Measurements from ENCODE around the gene MT1H. TPM values are rescaled to one million over a fixed set of nuclear protein-coding genes. Genes with fewer than 3 reads are reported as not detected.
"Not testable (repeated sequence)": the region's sequence is repeated elsewhere in the genome, so short reads cannot be mapped to it uniquely, and the experiment has no call there.

Gene MT1H
- total RNA-seq, 5 donors from 2014 or later (not counting 1 experiment from before 2014, with no cell fraction given): 1.4 TPM; not detected in 4

DNA sequence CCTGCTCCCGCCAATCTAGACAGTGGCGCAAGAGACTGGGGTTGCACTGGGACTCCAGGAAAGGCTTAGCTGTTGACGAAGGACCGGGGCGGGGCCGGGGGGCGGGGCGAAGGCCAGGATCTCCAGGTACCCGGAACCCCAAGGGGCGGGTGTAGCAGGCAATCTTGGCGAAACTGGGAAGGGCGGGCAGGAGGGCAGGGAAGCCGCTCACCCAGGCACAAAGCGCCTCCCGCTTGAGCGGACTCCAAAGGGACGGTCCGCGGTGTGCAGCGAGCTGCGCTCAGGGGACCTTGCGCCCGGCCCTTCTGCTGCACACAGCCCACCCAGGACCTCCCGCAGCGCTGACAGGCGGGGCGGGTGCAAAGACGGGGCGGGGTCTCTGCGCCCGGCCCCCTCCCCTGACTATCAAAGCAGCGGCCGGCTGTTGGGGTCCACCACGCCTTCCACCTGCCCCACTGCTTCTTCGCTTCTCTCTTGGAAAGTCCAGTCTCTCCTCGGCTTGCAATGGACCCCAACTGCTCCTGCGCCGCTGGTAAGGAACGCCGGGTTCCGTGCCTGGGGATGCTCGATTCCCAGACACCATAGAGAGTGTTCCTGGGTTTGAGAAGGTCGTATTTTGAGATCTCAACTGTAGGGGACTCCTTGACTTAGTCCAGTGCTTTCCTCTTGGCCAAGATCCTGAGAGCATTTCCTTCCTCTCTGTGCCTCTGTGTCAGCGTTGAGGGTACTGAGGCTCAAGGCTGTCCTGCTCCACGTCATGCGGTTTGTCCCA, 11.9 kb upstream of the MT1H start, which contains the start of gene MT1F:
Gene MT1F, plus strand, starts transcription at position 405 of the 772 bp plus-strand sequence. Its CDS starts 100 bp downstream, at position 505.
- Histone ChIP-seq H3K4me1 (ENCODE audit: control insufficient read depth in 1 of 2, extremely low read depth in 1 of 2, insufficient read depth in 2 of 2, low read length in 2 of 2) (peaks cover 3 to 28% of the 10 kb centered on the region in 2 experiments), H3K27me3 (replicated peaks in 1 of 2; ENCODE audit: control insufficient read depth in 2 of 2, extremely low read depth in 1 of 2, insufficient read depth in 2 of 2, low read length in 1 of 2) (peaks cover 3 to 16% of the 10 kb centered on the region in 2 experiments), H3K9me3 (no peaks in the 10 kb centered on the region), H3K36me3 (ENCODE audit: control insufficient read depth in 2 of 2, extremely low read depth in 1 of 2, insufficient read depth in 1 of 2, low read length in 1 of 2) (no peaks in the 10 kb centered on the region), H3K27ac (ENCODE audit: low read length) (peak within 1 kb of the TSS; percentile 47), H3K4me3 (ENCODE audit: control insufficient read depth in 1 of 2, extremely low read depth in 1 of 2, low read length in 1 of 2) (peak within 1 kb of the TSS; percentile 71 to 79)
- Mint-ChIP-seq H3K4me1 (peaks cover 27 to 30% (median 27%) of the 10 kb centered on the region in 3 donors), H3K9me3 (no peaks in the 10 kb centered on the region), H3K27ac (peak within 1 kb of the TSS; percentile 92 to 93), H3K4me3 (peak within 1 kb of the TSS; percentile 91 to 97 (median 97)), H3K36me3 (no peaks in the 10 kb centered on the region), H3K27me3 (peaks cover 0 to 8% of the 10 kb centered on the region in 2 donors)
- ATAC-seq (replicated peaks in 1 of 4) (peak; percentile 85 to 89 (median 86)), DNase-seq (peak; percentile 23 to 75 (median 60))
- POLR2A ChIA-PET: interaction anchor here in 1 of 2 donors (0.6 kb wide), 2 partner anchors 32 to 81 kb away, joined by 8 to 9 read pairs; partner anchors contain the start of gene MT1E
- 1% methylated on average over 44 of the region's 46 CpGs for WGBS (ENCODE audit: insufficient coverage)
- CTCF ChIA-PET: interaction anchor here in 1 of 2 donors (0.6 kb wide), 1 partner anchor 82 kb away, joined by 3 read pairs; no protein-coding TSS in a partner anchor

DNA sequence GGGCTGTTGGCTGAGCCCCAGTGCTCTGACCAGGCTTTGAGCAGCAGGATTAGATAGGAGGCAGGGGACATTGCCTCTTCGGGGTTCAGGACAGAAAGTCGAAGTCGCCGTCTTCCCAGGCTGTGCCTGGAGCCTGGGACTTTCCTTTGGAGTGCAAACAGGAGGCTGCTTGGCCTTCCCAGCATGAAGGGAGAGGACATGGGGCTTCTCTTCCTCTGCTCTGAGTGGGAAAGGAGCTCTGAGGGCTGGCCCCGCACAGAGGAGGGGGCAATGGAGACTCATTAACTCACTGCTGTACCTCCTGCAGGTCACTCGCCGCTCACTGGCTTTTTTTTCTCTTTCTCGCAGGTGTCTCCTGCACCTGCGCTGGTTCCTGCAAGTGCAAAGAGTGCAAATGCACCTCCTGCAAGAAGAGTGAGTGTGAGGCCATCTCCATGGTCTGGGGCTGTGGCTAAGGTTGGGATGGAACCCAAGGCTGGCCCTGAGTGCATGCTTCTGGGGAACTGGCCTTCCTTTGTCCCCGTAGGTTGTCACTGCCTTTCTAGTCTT, 11.2 kb upstream of the MT1H start:
- Mint-ChIP-seq H3K9me3 (no peaks in the 10 kb centered on the region), H3K36me3 (no peaks in the 10 kb centered on the region), H3K27ac (peak overlapping the region; percentile 92 to 93), H3K27me3 (peaks cover 0 to 10% of the 10 kb centered on the region in 2 donors), H3K4me3 (peak overlapping the region; percentile 91 to 97 (median 97)), H3K4me1 (peaks cover 31 to 33% (median 32%) of the 10 kb centered on the region in 3 donors)
- CTCF ChIA-PET: interaction anchor here in 1 of 2 donors (0.6 kb wide), 1 partner anchor 82 kb away, joined by 3 read pairs; no protein-coding TSS in a partner anchor
- Histone ChIP-seq H3K9me3 (no peaks in the 10 kb centered on the region), H3K4me3 (ENCODE audit: control insufficient read depth in 1 of 2, extremely low read depth in 1 of 2, low read length in 1 of 2) (peak overlapping the region; percentile 71 to 79), H3K36me3 (ENCODE audit: control insufficient read depth in 2 of 2, extremely low read depth in 1 of 2, insufficient read depth in 1 of 2, low read length in 1 of 2) (no peaks in the 10 kb centered on the region), H3K4me1 (ENCODE audit: control insufficient read depth in 1 of 2, extremely low read depth in 1 of 2, insufficient read depth in 2 of 2, low read length in 2 of 2) (peaks cover 3 to 34% of the 10 kb centered on the region in 2 experiments), H3K27me3 (replicated peaks in 1 of 2; ENCODE audit: control insufficient read depth in 2 of 2, extremely low read depth in 1 of 2, insufficient read depth in 2 of 2, low read length in 1 of 2) (peaks cover 3 to 19% of the 10 kb centered on the region in 2 experiments), H3K27ac (ENCODE audit: low read length) (no peak overlapping the region)
- ATAC-seq (replicated peaks in 1 of 4): no peak
- DNase-seq: no peak
- WGBS (ENCODE audit: insufficient coverage): 52% methylated on average over 7 of the region's 10 CpGs
- POLR2A ChIA-PET: no interaction called here

DNA sequence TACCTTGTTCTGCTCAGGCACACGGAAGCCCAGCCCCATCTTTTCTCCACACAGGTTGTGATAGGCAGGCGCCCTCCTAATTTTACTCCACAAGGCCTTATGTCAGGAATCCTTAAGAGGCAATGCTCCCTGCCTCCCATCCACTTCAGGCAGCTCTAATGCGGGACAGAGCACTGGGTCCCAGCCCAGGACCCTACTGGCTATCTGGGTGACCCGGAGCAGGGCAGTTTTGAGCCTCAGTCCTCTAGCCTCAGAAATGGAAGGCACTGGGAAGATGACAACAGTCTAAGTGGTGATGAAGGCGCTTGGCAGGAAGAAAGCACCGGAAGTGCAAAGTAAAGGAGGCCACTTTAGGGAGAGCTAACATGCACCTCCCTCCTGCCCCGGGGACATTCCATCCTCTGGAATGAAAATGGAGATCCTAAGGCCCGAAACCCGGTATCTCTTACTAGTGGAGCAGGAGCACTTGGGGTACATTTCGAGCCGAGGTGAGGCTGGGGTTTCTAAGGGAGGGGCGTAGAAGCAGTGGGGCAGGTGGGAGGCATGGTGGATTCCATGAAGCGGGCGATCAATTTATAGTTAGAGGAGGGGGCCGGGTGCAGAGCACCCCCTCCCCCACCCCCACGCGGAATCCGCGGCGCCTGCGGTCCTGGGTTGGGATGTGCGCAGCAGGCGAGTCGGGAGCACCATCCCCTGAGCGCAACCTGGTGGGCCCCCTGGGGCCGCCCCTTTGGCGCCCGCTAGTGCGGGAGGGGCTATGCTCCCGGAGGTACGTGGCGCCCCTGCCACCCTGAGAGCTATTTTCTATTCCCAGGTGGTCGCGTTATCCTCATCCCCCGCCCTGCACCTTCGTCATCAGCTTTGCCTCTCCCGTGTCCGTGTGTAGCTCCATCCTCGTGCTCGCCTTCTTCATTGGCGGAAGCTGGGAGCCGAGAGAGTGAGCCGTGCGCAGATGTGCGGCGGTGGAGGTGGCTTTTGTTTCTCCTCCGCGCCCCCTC, 7.0 kb upstream of the MT1H start:
- Histone ChIP-seq H3K4me3 (ENCODE audit: control insufficient read depth in 1 of 2, extremely low read depth in 1 of 2, low read length in 1 of 2) (peak overlapping the region; percentile 55 to 74), H3K27me3 (replicated peaks in 1 of 2; ENCODE audit: control insufficient read depth in 2 of 2, extremely low read depth in 1 of 2, insufficient read depth in 2 of 2, low read length in 1 of 2) (peaks cover 14 to 37% of the 10 kb centered on the region in 2 experiments), H3K36me3 (ENCODE audit: control insufficient read depth in 2 of 2, extremely low read depth in 1 of 2, insufficient read depth in 1 of 2, low read length in 1 of 2) (no peaks in the 10 kb centered on the region), H3K4me1 (ENCODE audit: control insufficient read depth in 1 of 2, extremely low read depth in 1 of 2, insufficient read depth in 2 of 2, low read length in 2 of 2) (peaks cover 3 to 33% of the 10 kb centered on the region in 2 experiments), H3K27ac (ENCODE audit: low read length) (peak overlapping the region; percentile 45), H3K9me3 (no peaks in the 10 kb centered on the region)
- Mint-ChIP-seq H3K4me3 (peak overlapping the region; percentile 78 to 85 (median 82)), H3K36me3 (peaks cover 3% of the 10 kb centered on the region), H3K27me3 (peaks cover 8 to 38% of the 10 kb centered on the region in 2 donors), H3K4me1 (peaks cover 33 to 36% (median 35%) of the 10 kb centered on the region in 3 donors), H3K27ac (peak overlapping the region; percentile 81 to 89), H3K9me3 (no peaks in the 10 kb centered on the region)
- POLR2A ChIA-PET: no interaction called here
- peak; percentile 66 to 74 (median 68) for ATAC-seq (replicated peaks in 1 of 4)
- CTCF ChIA-PET: interaction anchor here (0.6 to 0.7 kb wide), 2 partner anchors 19 to 762 kb away, joined by 3 to 4 read pairs; no protein-coding TSS in a partner anchor
- peak in 9 of 35 experiments; percentile 11 to 48 (median 26) for DNase-seq
- 16% methylated on average over 25 of the region's 48 CpGs for WGBS (ENCODE audit: insufficient coverage)

DNA sequence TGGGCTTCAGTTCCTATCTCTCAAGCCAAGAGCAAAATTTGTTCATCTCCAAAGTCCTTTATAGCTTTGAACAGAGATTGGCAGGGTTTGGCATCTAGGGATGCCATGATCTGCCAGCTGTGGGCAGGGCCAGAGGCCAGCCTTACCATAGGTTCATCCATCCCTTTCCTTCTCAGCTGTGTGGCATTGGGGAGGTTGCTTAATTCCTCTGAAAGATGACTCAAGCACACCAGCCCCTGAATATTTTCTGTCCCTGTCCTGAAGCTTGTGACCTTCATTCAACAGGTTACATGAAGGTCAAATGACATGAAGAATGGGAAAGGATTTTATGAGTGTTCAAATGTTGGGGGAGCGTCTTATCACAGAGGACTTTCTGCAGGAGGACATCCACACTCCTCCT, 5.1 kb upstream of the MT1H start:
- Histone ChIP-seq H3K4me1 (ENCODE audit: control insufficient read depth in 1 of 2, extremely low read depth in 1 of 2, insufficient read depth in 2 of 2, low read length in 2 of 2) (peaks cover 0 to 30% of the 10 kb centered on the region in 2 experiments), H3K9me3 (no peaks in the 10 kb centered on the region), H3K36me3 (ENCODE audit: control insufficient read depth in 2 of 2, extremely low read depth in 1 of 2, insufficient read depth in 1 of 2, low read length in 1 of 2) (no peaks in the 10 kb centered on the region), H3K27ac (ENCODE audit: low read length) (no peak overlapping the region), H3K4me3 (ENCODE audit: control insufficient read depth in 1 of 2, extremely low read depth in 1 of 2, low read length in 1 of 2) (no peak overlapping the region), H3K27me3 (replicated peaks in 1 of 2; ENCODE audit: control insufficient read depth in 2 of 2, extremely low read depth in 1 of 2, insufficient read depth in 2 of 2, low read length in 1 of 2) (peaks cover 21 to 51% of the 10 kb centered on the region in 2 experiments)
- WGBS (ENCODE audit: insufficient coverage): no CpG with 5 or more reads among the region's 1 CpG
- no peak overlapping the region for H3K4me3 Mint-ChIP-seq
- peak overlapping the region in 1 of 2 donors; percentile 64 for H3K27ac Mint-ChIP-seq
- no peak for ATAC-seq (replicated peaks in 1 of 4)
- POLR2A ChIA-PET: no interaction called here
- peaks cover 22 to 54% of the 10 kb centered on the region in 2 donors for H3K27me3 Mint-ChIP-seq
- CTCF ChIA-PET: interaction anchor here in 1 of 2 donors (0.6 kb wide), 1 partner anchor 50 kb away, joined by 7 read pairs; no protein-coding TSS in a partner anchor
- no peaks in the 10 kb centered on the region for H3K9me3 Mint-ChIP-seq
- no peak for DNase-seq
- H3K36me3 Mint-ChIP-seq: peaks cover 3% of the 10 kb centered on the region
- peaks cover 34 to 38% (median 37%) of the 10 kb centered on the region in 3 donors for H3K4me1 Mint-ChIP-seq

DNA sequence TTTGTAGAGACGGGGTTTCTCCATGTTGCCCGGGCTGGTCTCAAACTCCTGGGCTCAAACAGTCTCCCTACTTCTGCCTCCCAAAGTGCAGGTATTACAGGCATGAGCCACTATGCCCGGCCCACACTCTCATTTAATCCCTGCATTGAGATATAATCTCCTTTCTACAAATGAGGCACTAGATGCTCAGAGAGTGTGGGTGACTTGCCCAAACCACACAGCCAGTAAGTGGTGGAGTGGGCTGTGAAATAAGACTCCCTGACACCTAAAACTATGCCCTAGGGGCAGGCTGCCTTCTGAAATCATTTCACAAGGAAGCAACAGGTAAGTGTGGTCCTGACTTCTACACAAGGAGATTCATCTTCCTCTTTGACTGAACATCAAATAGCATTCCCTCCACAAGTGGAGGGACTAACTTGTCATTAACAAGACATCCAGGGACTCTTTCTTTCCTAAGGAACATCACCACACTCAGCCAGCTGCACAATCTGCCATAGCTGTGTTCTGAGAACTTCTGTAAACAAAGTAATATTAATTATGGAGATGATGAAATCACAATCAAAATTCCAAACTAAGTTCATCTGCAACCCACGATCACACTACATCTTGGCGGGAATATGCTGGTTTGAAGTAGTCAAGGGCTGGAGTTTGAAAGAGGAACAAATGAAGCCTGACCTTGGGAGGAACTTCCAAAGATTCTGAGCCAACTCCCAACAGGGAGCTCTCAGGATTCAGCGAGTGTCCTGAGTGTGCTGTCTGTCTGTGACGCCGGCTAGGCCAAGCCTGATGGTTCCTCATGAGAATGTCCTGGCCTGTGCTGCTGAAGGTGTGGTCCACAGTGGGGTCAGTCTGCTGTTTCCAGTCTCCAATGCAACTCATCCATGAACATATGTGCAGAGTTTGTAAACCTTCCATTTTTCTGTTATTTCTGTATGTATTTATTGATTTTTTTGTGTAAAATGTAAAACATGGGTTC, 4.0 kb upstream of the MT1H start:
- peaks cover 24 to 62% of the 10 kb centered on the region in 2 experiments for H3K27me3 ChIP-seq (replicated peaks in 1 of 2; ENCODE audit: control insufficient read depth in 2 of 2, extremely low read depth in 1 of 2, insufficient read depth in 2 of 2, low read length in 1 of 2)
- POLR2A ChIA-PET, H3K4me3 Mint-ChIP-seq: not testable (repeated sequence)

More for the DNA sequence above, 4.0 kb upstream of the MT1H start:
- H3K36me3 ChIP-seq (ENCODE audit: control insufficient read depth in 2 of 2, extremely low read depth in 1 of 2, insufficient read depth in 1 of 2, low read length in 1 of 2); DNase-seq; H3K27ac Mint-ChIP-seq; CTCF ChIA-PET; H3K36me3 Mint-ChIP-seq; H3K27ac ChIP-seq (ENCODE audit: low read length); H3K9me3 ChIP-seq; H3K4me3 ChIP-seq (ENCODE audit: control insufficient read depth in 1 of 2, extremely low read depth in 1 of 2, low read length in 1 of 2); ATAC-seq (replicated peaks in 1 of 4); H3K9me3 Mint-ChIP-seq: not testable (repeated sequence)
- Mint-ChIP-seq H3K27me3 (peaks cover 27 to 63% of the 10 kb centered on the region in 2 donors), H3K4me1 (peaks cover 38 to 44% (median 40%) of the 10 kb centered on the region in 3 donors)
- H3K4me1 ChIP-seq (ENCODE audit: control insufficient read depth in 1 of 2, extremely low read depth in 1 of 2, insufficient read depth in 2 of 2, low read length in 2 of 2): peaks cover 0 to 36% of the 10 kb centered on the region in 2 experiments
- no CpG with 5 or more reads among the region's 8 CpGs for WGBS (ENCODE audit: insufficient coverage)
